NB4 (cell line): ENCODE results near the gene ARID5A.

ENCODE experiments used
- MYC ChIP-seq: IDR thresholded peaks from 2 replicates; pipeline ENCODE4 v1.6.1; 2011; ENCODE audit warnings: low read depth, low read length
- POLR2A ChIP-seq: IDR thresholded peaks from 2 replicates; pipeline ENCODE4 v1.6.1; 2011; ENCODE audit warnings: mild to moderate bottlenecking; ENCODE audit not compliant: insufficient read length; ENCODE audit errors: extremely low read depth
- TF ChIP-seq, protein P1 (sequence below): IDR thresholded peaks from one replicate; pipeline ENCODE4 v1.5.1; 2012; ENCODE audit warnings: low read depth, low read length
- TF ChIP-seq, protein P2 (sequence below): IDR thresholded peaks from 2 replicates; pipeline ENCODE4 v1.6.1; 2011; ENCODE audit warnings: low read depth, low read length

DNA sequence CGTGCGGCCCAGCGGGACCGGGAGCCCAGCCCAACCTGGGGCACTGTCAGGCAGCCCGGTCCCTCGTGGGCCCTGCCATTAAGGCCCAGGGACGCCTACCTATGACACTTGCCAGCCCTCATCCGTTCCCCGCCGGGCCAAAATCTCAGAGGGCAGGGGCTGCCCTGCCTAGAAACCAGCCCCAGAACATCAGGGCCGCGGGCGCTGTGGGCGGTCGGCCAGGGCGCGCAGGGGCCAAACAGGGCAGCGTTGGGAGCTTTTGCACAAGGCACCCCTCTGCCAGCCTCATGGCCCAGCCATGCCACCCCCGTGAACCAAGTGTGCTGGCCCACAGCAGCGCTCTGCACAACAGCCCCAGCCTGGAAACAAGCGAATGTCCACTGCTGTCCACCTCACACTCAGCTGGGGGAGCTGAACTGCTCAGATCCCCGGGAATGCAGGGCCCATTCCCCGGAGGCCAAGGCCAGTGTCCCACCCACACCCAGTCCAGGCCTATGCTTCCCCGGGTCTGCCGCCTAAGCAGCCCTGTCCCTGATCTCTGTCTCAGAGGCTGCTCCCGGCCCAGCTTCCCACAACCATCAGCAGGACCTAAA, 27.9 kb upstream of the ARID5A start:
- TF ChIP-seq, protein P1, sequence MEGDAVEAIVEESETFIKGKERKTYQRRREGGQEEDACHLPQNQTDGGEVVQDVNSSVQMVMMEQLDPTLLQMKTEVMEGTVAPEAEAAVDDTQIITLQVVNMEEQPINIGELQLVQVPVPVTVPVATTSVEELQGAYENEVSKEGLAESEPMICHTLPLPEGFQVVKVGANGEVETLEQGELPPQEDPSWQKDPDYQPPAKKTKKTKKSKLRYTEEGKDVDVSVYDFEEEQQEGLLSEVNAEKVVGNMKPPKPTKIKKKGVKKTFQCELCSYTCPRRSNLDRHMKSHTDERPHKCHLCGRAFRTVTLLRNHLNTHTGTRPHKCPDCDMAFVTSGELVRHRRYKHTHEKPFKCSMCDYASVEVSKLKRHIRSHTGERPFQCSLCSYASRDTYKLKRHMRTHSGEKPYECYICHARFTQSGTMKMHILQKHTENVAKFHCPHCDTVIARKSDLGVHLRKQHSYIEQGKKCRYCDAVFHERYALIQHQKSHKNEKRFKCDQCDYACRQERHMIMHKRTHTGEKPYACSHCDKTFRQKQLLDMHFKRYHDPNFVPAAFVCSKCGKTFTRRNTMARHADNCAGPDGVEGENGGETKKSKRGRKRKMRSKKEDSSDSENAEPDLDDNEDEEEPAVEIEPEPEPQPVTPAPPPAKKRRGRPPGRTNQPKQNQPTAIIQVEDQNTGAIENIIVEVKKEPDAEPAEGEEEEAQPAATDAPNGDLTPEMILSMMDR = no peak
- TF ChIP-seq POLR2A (no peak), MYC (no peak)
- TF ChIP-seq, protein P2, sequence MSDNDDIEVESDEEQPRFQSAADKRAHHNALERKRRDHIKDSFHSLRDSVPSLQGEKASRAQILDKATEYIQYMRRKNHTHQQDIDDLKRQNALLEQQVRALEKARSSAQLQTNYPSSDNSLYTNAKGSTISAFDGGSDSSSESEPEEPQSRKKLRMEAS = no peak
